ENCODE results near the gene MAPK7. TPM values are rescaled to one million over a fixed set of nuclear protein-coding genes. Genes with fewer than 3 reads are reported as not detected.

Gene MAPK7
- total RNA-seq, 4 donors from 2014 or later = 35.0 to 60.7 (median 46.5) TPM

DNA sequence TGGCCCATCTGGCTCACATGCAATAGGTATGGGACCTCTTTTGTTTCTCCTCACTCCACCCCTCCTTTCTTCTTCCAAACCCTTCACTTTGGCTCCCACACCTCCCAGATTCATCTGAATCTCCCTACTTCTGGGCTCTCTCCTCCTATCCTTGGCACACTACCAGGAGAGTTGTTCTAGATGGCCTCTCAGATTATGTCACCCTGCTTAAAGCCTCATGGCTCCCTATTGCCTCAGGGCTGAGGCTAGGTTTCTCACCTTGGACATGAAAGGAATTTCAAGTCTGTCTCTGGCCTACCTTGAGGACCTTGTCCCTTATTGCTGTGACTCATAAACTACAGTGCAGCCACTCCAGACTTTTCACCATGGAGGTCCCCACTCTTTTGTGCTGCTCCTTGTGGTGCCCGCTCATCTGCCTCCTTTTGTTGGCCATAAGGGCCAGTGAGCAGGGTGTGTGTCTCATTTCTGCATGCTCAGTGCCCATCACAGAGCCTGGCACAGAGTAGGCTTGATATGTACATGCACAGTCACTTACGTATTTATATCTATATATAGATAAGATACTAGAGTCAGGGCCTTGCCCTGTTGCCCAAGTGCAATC, 9.7 kb downstream of the MAPK7 start:
- H3K4me1 ChIP-seq = peaks cover 0 to 62% (median 7%) of the 10 kb centered on the region in 4 donors
- H3K9me3 ChIP-seq = no peaks in the 10 kb centered on the region
- peak in 1 of 3 donors; percentile 71 for DNase-seq
- H3K36me3 ChIP-seq = peaks cover 0 to 15% (median 0%) of the 10 kb centered on the region in 3 donors
- peak overlapping the region; percentile 72 to 92 (median 84) for H3K27ac ChIP-seq
- no peak for TF ChIP-seq POLR2A (IDR thresholded peaks at IDR 0.05)
- TF ChIP-seq, protein P1, sequence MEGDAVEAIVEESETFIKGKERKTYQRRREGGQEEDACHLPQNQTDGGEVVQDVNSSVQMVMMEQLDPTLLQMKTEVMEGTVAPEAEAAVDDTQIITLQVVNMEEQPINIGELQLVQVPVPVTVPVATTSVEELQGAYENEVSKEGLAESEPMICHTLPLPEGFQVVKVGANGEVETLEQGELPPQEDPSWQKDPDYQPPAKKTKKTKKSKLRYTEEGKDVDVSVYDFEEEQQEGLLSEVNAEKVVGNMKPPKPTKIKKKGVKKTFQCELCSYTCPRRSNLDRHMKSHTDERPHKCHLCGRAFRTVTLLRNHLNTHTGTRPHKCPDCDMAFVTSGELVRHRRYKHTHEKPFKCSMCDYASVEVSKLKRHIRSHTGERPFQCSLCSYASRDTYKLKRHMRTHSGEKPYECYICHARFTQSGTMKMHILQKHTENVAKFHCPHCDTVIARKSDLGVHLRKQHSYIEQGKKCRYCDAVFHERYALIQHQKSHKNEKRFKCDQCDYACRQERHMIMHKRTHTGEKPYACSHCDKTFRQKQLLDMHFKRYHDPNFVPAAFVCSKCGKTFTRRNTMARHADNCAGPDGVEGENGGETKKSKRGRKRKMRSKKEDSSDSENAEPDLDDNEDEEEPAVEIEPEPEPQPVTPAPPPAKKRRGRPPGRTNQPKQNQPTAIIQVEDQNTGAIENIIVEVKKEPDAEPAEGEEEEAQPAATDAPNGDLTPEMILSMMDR (IDR thresholded peaks at IDR 0.05) = no peak
- no peak overlapping the region for H3K4me3 ChIP-seq
- H3K27me3 ChIP-seq = no peaks in the 10 kb centered on the region

DNA sequence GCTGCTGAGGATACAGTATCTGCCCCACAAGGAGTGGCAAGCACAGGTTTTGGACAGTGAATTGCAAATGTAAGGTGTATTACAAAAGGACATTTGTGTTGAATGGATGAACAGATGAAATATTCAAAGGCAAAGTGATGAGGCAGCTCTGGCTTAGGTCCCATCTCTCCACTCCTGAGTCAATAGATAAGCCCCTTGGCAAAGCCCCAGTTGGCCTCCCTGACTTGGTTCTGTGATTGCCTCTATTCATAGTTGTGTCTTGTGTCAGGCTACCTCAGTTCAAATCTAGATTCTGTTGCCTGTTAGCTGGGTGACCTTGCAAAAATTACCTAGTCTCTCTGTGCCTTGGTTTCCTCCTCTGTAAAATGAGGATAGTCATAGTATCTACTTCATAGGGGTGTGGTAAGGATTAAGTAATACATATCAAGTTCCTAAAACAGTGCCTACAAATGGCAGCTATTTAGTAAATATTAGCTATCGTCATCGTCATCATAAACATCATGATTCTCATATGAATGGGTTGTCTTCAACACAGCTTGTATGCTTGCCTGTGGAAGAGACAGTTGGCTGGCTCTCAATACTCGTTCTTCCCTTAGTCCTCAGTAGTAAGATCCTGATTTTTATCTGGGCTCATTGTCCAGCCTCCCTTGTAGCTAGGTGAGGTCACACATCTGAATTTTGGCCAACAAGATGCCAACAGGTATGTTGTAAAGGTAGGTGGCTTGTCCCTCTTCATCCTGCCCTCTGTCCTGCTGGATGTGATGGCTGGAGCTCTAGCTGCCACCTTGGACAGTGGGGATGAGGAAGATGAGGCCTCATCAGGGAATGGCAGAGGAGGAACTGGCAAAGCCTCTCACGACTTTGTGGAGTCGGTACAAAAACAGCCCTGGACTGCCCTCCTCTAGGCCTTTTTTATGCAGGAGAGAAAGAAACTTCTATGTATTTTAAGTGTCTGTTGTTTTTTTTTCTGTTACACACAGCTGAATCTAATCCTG, 10.8 kb downstream of the MAPK7 start:
- H3K27me3 ChIP-seq = no peaks in the 10 kb centered on the region
- peaks cover 0 to 53% (median 7%) of the 10 kb centered on the region in 4 donors for H3K4me1 ChIP-seq
- H3K27ac ChIP-seq = peak overlapping the region; percentile 46 to 92 (median 84)
- no peak overlapping the region for H3K4me3 ChIP-seq
- TF ChIP-seq, protein P1 (IDR thresholded peaks at IDR 0.05) = no peak
- TF ChIP-seq POLR2A (IDR thresholded peaks at IDR 0.05) = no peak
- no peaks in the 10 kb centered on the region for H3K9me3 ChIP-seq
- peak in 1 of 3 donors; percentile 53 for DNase-seq
- H3K36me3 ChIP-seq = peaks cover 0 to 5% (median 0%) of the 10 kb centered on the region in 3 donors

DNA sequence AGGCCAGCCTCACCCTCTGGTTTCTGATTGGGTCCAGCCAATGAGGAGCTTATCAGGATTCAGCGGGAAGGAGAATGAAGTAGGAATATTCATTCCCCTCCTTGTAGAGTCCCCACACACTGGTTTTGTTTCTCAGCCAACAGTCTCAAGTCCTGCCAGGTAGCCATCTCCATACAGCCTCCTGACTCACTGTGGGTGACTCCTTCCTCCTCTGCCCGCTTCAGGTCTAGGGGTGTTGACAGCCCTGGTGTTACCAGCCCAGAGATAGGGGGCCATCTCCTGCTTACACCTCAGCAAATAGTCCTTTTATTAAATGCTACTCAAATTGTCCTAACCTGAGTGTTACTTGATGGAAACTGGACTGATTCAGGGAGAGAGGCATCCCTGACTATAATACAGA, 12.7 kb downstream of the MAPK7 start:
- Histone ChIP-seq H3K4me1 (peaks cover 0 to 34% (median 4%) of the 10 kb centered on the region in 4 donors), H3K9me3 (no peaks in the 10 kb centered on the region), H3K27ac (no peak overlapping the region)

DNA sequence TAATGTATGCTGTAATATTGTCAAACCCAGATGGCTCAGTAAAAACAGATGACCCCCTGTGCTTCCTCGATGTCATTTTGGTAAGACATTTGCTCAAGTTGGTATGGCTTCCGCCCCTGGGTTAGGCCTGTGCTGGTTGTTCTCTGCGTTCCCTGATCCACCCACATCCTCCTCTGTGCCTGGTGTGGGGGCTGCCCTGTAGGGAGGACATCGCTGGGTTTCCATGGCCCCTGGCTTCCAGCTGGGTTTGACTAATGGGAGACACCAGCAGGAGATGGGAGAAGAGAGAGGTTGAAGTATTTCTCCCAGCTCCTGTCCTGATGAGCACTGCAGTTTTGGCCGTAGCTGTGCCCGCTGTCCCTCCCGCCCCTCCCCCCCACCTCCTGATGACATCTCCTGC, 13.1 kb downstream of the MAPK7 start:
- TF ChIP-seq, protein P1 (IDR thresholded peaks at IDR 0.05) = no peak
- TF ChIP-seq POLR2A (IDR thresholded peaks at IDR 0.05) = no peak
- Histone ChIP-seq H3K27me3 (no peaks in the 10 kb centered on the region), H3K36me3 (no peaks in the 10 kb centered on the region), H3K4me1 (peaks cover 0 to 30% (median 3%) of the 10 kb centered on the region in 4 donors), H3K4me3 (no peak overlapping the region), H3K9me3 (no peaks in the 10 kb centered on the region), H3K27ac (no peak overlapping the region)
- peak in 1 of 3 donors; percentile 24 for DNase-seq

More for the DNA sequence above, 12.7 kb downstream of the MAPK7 start:
- TF ChIP-seq, protein P1 (IDR thresholded peaks at IDR 0.05) = no peak
- no peak for TF ChIP-seq POLR2A (IDR thresholded peaks at IDR 0.05)
- Histone ChIP-seq H3K4me3 (no peak overlapping the region), H3K36me3 (no peaks in the 10 kb centered on the region), H3K27me3 (no peaks in the 10 kb centered on the region)
- no peak for DNase-seq

DNA sequence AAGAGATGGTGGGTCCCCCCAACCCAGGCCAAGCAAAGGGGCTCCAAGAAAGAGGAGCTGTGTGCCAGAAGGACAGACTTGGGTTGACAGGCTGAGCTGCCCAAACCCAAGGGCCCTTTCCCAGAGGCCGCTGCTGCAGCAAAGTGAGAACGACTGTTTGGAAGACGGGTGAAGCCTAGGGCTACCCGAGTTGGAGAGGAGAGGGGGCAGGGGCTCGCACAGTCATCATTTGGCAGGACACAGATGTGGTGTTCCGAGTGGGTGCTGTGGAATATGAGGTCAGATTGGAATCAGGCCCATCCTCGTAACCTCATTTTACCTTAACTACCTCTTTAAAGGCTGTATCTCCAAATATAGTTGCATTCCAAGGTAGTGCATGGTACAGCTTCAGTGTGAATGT, 14.0 kb downstream of the MAPK7 start:
- TF ChIP-seq, protein P1 (IDR thresholded peaks at IDR 0.05) = no peak
- no peak for TF ChIP-seq POLR2A (IDR thresholded peaks at IDR 0.05)
- DNase-seq = peak in 1 of 3 donors; percentile 14
- H3K27ac ChIP-seq = no peak overlapping the region
- no peaks in the 10 kb centered on the region for H3K9me3 ChIP-seq
- H3K27me3 ChIP-seq = no peaks in the 10 kb centered on the region
- no peaks in the 10 kb centered on the region for H3K36me3 ChIP-seq
- peaks cover 0 to 22% (median 2%) of the 10 kb centered on the region in 4 donors for H3K4me1 ChIP-seq
- no peak overlapping the region for H3K4me3 ChIP-seq

All from Peyer's patch (tissue), 4 donors.